DND-41 (cell line): ENCODE results near the gene IFT88.

ENCODE experiments used
- CTCF ChIP-seq: IDR thresholded peaks from 2 replicates; pipeline ENCODE4 v1.5.1; 2012; ENCODE audit warnings: borderline replicate concordance, low read length, moderate library complexity, mild to moderate bottlenecking; ENCODE audit not compliant: poor library complexity, severe bottlenecking; ENCODE audit errors: extremely low read depth
- EZH2 ChIP-seq: IDR thresholded peaks from 3 replicates; pipeline ENCODE4 v1.6.1; 2012; ENCODE audit warnings: borderline replicate concordance, low read depth, mild to moderate bottlenecking, moderate library complexity, low read length, inconsistent platforms; ENCODE audit not compliant: severe bottlenecking

- no peak for TF ChIP-seq CTCF
- TF ChIP-seq EZH2: no peak
Observed at GRCh38 chr13:20702530-20702914, 135.6 kb downstream of the IFT88 start.
